GM20000 (cell line): ENCODE results near the gene CYSTM1.

Source experiments
- DNase-seq: peaks from one replicate; pipeline ENCODE4 v3.0.0; 2012; ENCODE audit warnings: low spot score
- CTCF ChIP-seq: IDR thresholded peaks from 2 replicates; pipeline ENCODE4 v1.5.1; 2012; ENCODE audit warnings: mild to moderate bottlenecking, control low read depth; ENCODE audit errors: extremely low read depth, missing control alignments

The CYSTM1 gene

GRCh38 chr5:140228364-140228837 is 53.4 kb downstream of the CYSTM1 start:
- no peak for DNase-seq

GRCh38 chr5:140230373-140230772 is 55.4 kb downstream of the CYSTM1 start:
- no peak for TF ChIP-seq CTCF
- no peak for DNase-seq

More at GRCh38 chr5:140228364-140228837, 53.4 kb downstream of the CYSTM1 start:
- TF ChIP-seq CTCF: no peak

GRCh38 chr5:140232731-140233130 is 57.7 kb downstream of the CYSTM1 start:
- no peak for DNase-seq
- TF ChIP-seq CTCF: no peak

GRCh38 chr5:140234377-140234989 is 59.5 kb downstream of the CYSTM1 start:
- no peak for TF ChIP-seq CTCF
- DNase-seq: no peak

- TF ChIP-seq CTCF: no peak
- no peak for DNase-seq
These were observed 61.0 kb downstream of the CYSTM1 start for GRCh38 chr5:140235791-140236551.

GRCh38 chr5:140236891-140237598 is 62.1 kb downstream of the CYSTM1 start:
- TF ChIP-seq CTCF: no peak
- no peak for DNase-seq

- DNase-seq: no peak
- no peak for TF ChIP-seq CTCF
These were observed 63.8 kb downstream of the CYSTM1 start for GRCh38 chr5:140238756-140239155.
